NB4 (cell line): Measurements from ENCODE around the gene ANO5.

Source experiments
- POLR2A ChIP-seq: IDR thresholded peaks from 2 replicates; pipeline ENCODE4 v1.6.1; 2011; ENCODE audit warnings: mild to moderate bottlenecking; ENCODE audit not compliant: insufficient read length; ENCODE audit errors: extremely low read depth
- TF ChIP-seq, protein P1 (sequence below): IDR thresholded peaks from one replicate; pipeline ENCODE4 v1.5.1; 2012; ENCODE audit warnings: low read depth, low read length

DNA sequence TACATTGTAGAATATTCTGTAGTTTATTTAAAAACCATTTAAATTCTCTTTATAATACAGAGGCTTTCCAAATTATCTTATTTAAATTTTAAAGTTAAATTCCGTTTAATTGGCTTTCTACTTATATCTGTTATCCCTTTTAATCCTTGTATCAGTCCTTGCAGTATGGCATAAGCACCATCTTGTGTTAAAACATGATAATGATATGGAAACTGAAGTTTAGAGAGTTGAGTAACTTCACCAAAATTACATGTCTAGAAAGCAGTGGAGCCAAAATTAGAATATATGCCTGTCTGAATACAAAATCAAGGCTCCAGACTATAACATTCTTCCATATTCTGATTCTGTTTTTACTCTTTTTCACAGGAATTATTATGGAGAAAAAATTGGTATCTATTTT, 57.0 kb downstream of the ANO5 start:
- TF ChIP-seq POLR2A, result no peak
- TF ChIP-seq, protein P1, sequence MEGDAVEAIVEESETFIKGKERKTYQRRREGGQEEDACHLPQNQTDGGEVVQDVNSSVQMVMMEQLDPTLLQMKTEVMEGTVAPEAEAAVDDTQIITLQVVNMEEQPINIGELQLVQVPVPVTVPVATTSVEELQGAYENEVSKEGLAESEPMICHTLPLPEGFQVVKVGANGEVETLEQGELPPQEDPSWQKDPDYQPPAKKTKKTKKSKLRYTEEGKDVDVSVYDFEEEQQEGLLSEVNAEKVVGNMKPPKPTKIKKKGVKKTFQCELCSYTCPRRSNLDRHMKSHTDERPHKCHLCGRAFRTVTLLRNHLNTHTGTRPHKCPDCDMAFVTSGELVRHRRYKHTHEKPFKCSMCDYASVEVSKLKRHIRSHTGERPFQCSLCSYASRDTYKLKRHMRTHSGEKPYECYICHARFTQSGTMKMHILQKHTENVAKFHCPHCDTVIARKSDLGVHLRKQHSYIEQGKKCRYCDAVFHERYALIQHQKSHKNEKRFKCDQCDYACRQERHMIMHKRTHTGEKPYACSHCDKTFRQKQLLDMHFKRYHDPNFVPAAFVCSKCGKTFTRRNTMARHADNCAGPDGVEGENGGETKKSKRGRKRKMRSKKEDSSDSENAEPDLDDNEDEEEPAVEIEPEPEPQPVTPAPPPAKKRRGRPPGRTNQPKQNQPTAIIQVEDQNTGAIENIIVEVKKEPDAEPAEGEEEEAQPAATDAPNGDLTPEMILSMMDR, result no peak
